ENCODE results near the gene RHOT2. TPM values are rescaled to one million over a fixed set of nuclear protein-coding genes. Genes with fewer than 3 reads are reported as not detected.

Gene RHOT2
- total RNA-seq, 1 donor, result 44.0 TPM

- TF ChIP-seq CTCF (IDR thresholded peaks at IDR 0.05; ENCODE audit: insufficient read depth, low read depth, low read length), result no peak
- no peak overlapping the region for H3K4me3 ChIP-seq (ENCODE audit: low read depth, low read length)
- DNase-seq (ENCODE audit: low read depth), result no peak
These were observed 3.6 kb downstream of the RHOT2 start for GRCh38 chr16:671353-672131.

- H3K4me3 ChIP-seq (ENCODE audit: low read depth, low read length), result no peak overlapping the region
- no peak for DNase-seq (ENCODE audit: low read depth)
- TF ChIP-seq CTCF (IDR thresholded peaks at IDR 0.05; ENCODE audit: insufficient read depth, low read depth, low read length), result no peak
These were observed 4.4 kb downstream of the RHOT2 start for GRCh38 chr16:672371-672770.

- no peak for TF ChIP-seq CTCF (IDR thresholded peaks at IDR 0.05; ENCODE audit: insufficient read depth, low read depth, low read length)
- no peak for DNase-seq (ENCODE audit: low read depth)
- no peak overlapping the region for H3K4me3 ChIP-seq (ENCODE audit: low read depth, low read length)
These were observed 4.9 kb downstream of the RHOT2 start for GRCh38 chr16:672851-673250.

- TF ChIP-seq CTCF (IDR thresholded peaks at IDR 0.05; ENCODE audit: insufficient read depth, low read depth, low read length), result no peak
- H3K4me3 ChIP-seq (ENCODE audit: low read depth, low read length), result no peak overlapping the region
- DNase-seq (ENCODE audit: low read depth), result no peak
These were observed 5.6 kb downstream of the RHOT2 start for GRCh38 chr16:673399-673991.

- no peak for TF ChIP-seq CTCF (IDR thresholded peaks at IDR 0.05; ENCODE audit: insufficient read depth, low read depth, low read length)
- no peak for DNase-seq (ENCODE audit: low read depth)
- no peak overlapping the region for H3K4me3 ChIP-seq (ENCODE audit: low read depth, low read length)
These were observed 6.4 kb downstream of the RHOT2 start for GRCh38 chr16:674214-674881.

- H3K4me3 ChIP-seq (ENCODE audit: low read depth, low read length), result peak within 1 kb of the TSS; percentile 52
- TF ChIP-seq CTCF (IDR thresholded peaks at IDR 0.05; ENCODE audit: insufficient read depth, low read depth, low read length), result no peak
- DNase-seq (ENCODE audit: low read depth), result peak; percentile 42
These were observed 7.3 kb downstream of the RHOT2 start, which contains the start of gene RHBDL1 for GRCh38 chr16:674968-675883. Gene RHBDL1 (plus strand): TSS chr16:675671. CDS start chr16:675791, 120 bp downstream.
